NCI-H526 treated with DMSO at 0.1 percent for 48 hours (cell line): ENCODE data around the gene RIOX2.

ENCODE experiments used
- DNase-seq: peaks from one replicate; lab custom pipeline; 2025; lab: John Stamatoyannopoulos, UW

RIOX2 gene

DNA sequence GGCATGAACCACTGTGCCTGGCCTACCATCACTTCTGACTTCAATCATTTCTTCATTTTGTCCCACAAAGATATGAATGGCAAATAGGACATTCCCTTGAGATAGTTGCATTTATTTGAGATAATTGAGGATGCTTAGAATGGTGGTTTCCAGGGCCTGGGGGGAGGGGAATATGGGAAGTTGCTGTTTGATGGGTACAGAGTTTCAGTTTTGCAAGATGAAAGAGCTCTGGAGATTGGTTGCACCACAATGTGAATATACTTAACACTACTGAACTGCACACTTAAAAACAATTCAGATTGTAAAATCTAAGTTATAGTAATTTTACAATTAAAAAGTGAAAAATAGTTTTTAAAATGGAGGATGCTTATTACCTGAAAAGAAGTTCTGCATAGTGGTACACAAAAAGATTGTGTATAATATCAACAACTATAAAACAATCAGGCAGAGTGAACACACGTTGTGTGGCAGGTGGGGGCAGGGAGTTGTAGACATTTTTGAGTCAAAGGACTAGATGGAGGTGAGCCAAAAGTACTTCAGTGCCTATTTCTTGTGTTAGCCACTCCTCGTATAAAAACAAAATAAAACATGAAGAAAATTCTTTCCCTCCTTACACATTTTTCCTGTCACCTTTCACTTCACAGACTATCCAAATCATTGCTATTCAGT lies 18.5 kb upstream of the RIOX2 start:
- DNase-seq, result no peak

DNA sequence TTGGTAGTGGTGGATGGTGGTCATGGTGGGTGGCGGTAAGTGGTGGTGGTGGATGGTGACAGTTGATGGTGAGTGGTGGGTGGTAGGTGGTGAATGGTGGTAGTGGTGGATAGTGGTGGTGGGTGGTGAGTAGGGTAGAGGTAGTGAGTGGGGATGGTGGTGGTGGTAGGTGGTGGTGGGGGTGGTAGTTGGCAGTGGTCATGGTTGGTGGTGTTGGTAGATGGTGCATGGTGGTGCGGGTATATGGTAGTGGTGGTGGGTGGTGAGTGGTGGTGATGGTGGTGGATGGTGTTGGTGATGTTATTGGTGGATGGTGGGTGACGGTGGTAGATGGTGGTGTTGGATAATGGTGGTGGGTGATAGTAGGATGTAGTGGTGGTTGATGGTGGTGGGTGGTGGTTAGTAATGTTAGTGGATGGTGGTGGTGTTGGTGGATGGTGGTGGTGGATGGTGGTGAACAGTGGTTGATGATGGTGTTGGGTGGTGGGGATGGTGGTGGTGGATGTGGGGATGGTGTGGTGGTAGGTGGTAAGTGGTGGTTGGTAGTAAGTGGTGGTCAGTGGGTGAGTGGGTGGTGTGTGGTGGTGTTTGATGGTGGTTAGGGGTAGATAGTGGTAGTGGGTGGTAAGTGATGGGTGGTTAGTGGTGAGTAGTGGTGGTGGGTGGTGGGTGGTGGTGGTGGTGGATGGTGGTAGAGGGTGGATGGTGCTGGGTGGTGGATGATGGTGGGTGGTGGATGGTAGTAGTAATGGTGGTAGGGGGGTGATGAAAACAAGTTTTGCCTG lies 16.7 kb upstream of the RIOX2 start:
- no peak for DNase-seq

- no peak for DNase-seq
Measured at GRCh38 chr3:97987306-97987705, 15.1 kb upstream of the RIOX2 start.

DNA sequence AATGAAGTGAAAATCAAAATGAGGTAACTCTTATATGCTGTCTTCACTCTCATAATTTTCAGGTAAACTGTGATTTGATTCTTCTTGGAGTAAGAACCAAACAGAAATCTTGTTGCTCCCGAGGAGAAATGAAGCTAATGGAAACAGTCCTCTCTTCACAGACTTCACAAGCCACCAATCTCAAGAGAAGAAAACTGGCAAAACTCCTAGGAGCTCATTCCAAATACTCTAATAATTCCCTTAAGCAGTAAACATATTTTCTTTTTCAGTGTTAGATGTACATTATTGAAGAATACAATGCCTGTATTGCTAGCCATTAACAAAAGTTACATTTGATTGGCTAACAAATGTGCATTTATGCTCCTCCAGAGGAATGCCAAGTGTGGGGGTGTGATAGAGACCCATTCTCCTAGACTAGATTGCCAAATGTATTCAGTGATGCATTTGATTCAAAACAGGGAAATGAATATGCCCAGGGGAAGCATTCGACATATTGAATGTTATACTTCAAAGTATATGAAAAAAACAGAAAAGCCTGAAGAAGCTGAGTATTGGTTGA lies 11.8 kb upstream of the RIOX2 start:
- DNase-seq, result no peak

- no peak for DNase-seq
Measured at GRCh38 chr3:97981886-97982285, 9.7 kb upstream of the RIOX2 start.

DNA sequence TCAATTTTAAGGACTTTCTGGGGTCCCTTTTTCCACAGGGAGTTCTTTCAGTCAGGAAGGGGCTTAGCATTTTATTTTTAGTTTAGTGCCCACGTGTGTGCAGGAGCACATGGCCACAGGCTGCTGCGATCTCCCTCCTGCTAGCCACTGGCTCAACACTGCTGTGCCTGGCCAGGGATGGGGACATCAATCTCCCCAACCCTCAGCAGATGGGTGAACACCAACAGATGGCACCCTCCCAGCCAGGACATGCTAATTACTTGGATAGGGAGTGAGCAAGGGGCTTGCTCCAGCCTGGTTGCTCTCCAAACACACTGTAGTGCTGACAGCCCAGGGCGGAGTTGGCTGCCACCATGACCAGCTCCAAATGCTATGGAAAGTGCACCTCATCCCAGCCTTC lies 7.4 kb upstream of the RIOX2 start:
- no peak for DNase-seq

DNA sequence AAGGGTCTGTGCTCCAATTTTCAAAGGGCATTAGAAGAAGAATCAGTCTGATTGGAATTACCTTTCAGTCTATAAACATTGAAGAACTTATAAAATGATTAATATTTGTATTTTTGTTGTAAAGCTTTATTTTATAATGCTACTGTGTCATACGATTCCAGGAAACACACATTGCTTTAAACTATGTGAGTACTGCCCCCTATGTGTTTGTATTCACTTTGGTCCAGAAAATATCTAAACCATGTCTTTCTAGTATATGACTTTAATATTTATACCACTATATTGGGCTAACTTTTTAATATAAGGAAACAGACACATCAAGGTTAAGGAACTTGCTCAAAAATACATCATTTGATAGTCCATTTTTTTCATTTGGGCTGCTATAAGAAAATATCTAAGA lies 3.2 kb upstream of the RIOX2 start:
- no peak for DNase-seq

DNA sequence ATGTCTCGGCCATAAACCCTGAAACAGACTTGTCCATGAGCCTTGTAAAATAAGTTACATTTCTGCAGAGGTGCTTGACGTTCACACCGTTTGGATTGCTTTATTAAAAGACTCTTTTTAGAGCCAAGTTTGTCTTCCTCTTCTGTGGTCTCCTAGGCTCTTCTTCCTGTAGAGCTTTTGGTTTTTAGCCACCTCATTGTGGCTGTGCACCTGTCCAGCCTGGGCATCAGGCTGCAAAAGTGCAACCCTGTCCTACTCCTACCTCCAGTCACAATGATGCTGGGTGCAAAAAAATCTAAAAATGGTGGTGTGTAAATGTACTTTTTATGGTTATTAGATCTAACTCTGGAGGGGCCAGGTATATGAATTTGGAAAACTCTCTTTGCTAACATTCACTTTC lies 2.8 kb upstream of the RIOX2 start:
- no peak for DNase-seq

GRCh38 chr3:97972976-97973375 lies 745 bp upstream of the RIOX2 start:
- DNase-seq, result no peak

GRCh38 chr3:97970956-97971620 lies 1.1 kb downstream of the RIOX2 start:
- no peak for DNase-seq

GRCh38 chr3:97970156-97970555 lies 2.1 kb downstream of the RIOX2 start:
- DNase-seq, result no peak

- no peak for DNase-seq
Measured at GRCh38 chr3:97969541-97969940, 2.7 kb downstream of the RIOX2 start.

DNA sequence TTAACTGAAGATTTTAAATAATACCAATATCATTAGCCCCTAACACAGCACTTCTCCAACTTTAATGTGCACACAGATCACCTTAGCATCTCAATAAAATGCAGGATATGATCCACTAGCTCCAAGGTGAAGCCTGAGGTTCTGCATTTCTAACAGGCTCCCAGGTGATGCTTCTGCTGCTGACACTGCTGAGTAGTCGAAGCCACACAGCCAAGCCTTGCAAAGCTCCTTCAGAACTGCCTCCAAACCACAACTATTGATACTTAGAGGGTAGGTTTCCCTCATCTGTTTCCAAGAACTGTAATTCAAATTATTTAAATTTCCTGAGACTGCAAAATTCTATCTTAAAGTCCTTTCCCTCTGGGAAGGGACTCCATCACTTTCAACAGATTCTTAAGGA lies 3.9 kb downstream of the RIOX2 start:
- no peak for DNase-seq

GRCh38 chr3:97967966-97968365 lies 4.3 kb downstream of the RIOX2 start:
- no peak for DNase-seq

DNA sequence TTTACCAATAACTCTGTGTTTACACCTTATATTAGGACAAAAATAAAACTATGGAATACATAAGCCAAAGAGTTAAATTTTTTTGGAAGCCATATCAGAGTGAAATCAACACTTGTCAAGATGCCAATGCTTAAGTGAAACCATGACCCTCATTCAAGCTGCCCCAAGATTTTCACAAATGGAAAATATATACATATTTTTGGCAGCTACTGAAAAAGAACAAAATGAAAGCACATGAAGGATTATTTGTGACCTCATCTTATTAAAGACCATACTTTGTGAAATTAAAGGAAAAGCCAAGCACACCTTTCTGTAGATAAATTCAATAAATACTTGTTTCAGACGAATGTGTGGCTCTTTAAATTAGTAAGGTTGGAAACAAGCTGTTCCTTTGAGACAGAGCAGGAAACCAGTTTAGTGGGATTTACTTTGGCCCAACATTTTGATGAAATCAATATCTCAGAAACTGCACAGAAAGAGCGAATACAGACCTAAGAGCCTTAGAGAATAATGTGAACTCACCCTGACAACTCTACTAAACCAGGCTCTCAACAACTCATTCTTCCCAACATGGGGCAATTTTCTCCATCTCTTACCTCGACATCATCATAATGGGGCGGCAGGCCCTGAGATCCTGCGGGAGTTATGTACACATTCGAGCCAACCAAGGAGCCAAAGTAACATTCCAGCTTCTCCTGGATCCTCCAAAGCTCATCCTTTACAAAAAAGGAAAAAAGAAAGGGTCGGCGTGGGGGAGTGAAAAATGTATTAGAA lies 11.1 kb downstream of the RIOX2 start:
- DNase-seq, result no peak

DNA sequence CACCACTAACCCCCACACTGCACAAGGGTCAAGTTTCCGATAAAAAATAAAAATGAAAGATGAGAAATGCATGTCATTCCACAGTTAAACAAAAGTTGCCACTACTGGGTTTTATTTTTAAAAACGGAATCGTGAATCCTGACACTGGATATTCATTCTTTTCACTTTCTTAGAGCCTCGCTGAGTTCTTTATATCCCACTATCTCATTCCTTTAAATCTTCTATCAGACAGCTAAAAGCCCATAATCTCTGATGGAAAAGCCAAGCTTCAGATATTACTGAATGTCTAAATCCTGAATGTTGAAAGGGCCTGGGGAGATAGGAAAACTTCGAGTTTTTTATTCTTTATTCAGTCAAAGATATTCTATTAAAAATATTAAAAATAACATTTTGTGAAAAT lies 11.7 kb downstream of the RIOX2 start:
- DNase-seq, result no peak

DNA sequence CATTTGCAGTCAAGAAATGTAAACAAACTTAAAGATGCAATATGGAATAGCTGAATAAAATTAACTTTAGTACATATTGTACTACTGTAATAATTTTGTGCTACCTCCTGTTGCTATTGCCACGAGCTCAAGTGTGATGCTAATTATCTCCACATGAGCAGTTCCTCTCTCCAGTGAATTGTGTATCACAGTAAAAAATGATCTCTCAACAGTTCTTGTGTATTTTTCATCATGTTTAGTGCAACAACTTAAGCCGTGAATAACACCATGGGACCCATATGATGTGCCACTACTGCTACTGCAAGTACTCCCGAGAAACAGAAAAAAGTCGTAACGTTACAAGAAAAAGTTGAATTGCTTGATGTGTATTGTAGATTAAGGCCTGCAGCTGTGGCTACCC lies 12.4 kb downstream of the RIOX2 start:
- no peak for DNase-seq

DNA sequence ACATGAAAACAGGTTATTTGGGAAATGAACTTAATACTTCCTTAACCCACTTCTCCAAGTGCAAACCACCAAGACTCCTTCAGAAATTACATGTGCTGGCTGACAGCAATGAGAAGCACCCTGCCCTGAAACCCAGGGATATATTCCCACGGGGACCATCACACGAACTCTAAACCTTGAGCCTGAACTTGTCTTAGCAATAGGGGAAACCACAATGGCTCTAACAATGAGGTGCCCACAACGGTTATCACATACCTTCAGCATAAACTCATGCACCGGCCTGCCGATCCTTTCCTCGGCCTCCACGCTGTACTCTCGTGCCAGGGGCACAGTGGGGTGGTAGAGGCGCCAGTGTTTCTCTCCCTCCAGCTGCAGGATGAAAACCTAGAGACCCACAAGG lies 13.4 kb downstream of the RIOX2 start:
- DNase-seq, result no peak

- DNase-seq, result no peak
Measured at GRCh38 chr3:97958396-97958795, 13.8 kb downstream of the RIOX2 start.

- no peak for DNase-seq
Measured at GRCh38 chr3:97957617-97958311, 14.5 kb downstream of the RIOX2 start.

DNA sequence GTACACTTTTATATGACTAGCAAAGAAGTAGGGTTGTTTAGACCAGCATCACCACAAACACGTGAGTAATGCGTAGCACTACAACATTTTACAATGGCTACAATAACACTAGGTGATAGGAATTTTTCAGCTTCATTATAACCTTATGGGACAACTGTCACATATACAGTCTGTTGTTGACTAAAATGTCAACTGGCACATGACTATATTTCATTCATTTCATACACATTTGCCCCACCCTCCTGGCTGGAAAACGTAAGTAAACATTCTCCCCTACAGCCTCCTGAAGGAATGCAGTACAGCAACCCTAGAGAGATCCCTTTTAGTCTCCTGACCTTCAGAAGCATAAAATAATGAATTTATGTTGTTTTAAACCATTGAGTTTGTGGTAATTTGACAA lies 16.2 kb downstream of the RIOX2 start:
- no peak for DNase-seq
